Measurements from ENCODE around the gene MTUS2.

DNA sequence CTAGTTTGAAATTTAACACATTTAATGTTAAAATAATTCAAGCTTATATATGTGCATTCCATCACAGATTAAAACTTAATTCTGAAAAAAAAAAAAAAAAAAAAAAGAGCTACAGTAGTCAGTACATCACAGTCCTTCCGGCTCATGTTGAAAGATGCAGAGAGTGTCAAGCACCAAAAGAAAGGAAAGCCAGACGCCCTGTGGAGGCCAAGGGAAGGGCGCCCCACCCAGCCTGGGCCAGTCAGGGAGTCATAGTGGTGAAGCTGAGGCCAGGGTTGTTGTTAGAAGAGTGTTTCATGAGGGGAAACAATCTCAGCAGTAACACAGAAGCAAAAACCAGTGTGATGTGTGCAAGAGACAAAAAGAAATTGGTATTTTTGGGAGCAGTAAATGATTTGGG is 375.3 kb downstream of the MTUS2 start:
- no peak for TF ChIP-seq POLR2A (IDR thresholded peaks at IDR 0.05)
- TF ChIP-seq EP300 (IDR thresholded peaks at IDR 0.05): no peak

Data from stomach (tissue), 4 donors.